GM19035 (cell line): ENCODE measurements around the gene CFAP61.

ENCODE experiments used
- ATAC-seq: cut with Tn5 transposase; IDR thresholded peaks from one replicate; pipeline ENCODE4 v1.9.1; 2021; ENCODE audit not compliant: unreplicated experiment

Gene CFAP61

GRCh38 chr20:20363799-20364592, 311.7 kb downstream of the CFAP61 start:
- ATAC-seq, result no peak

- ATAC-seq, result no peak
Observed at GRCh38 chr20:20364593-20365479, 312.5 kb downstream of the CFAP61 start.

GRCh38 chr20:20365480-20366161, 313.3 kb downstream of the CFAP61 start:
- no peak for ATAC-seq

- ATAC-seq, result no peak
Observed at GRCh38 chr20:20366551-20366875, 314.2 kb downstream of the CFAP61 start.

- no peak for ATAC-seq
Observed at GRCh38 chr20:20366876-20367574, 314.7 kb downstream of the CFAP61 start.

- ATAC-seq, result no peak
Observed at GRCh38 chr20:20367575-20368417, 315.5 kb downstream of the CFAP61 start, which contains the start of gene INSM1. Gene INSM1, plus strand, starts transcription at chr20:20368104. Its CDS starts 164 bp downstream, at chr20:20368268.

- no peak for ATAC-seq
Observed at GRCh38 chr20:20368418-20369249, 316.3 kb downstream of the CFAP61 start.

- ATAC-seq, result no peak
Observed at GRCh38 chr20:20369250-20370093, 317.1 kb downstream of the CFAP61 start.

- ATAC-seq, result no peak
Observed at GRCh38 chr20:20370094-20370575, 317.8 kb downstream of the CFAP61 start.

- ATAC-seq, result no peak
Observed at GRCh38 chr20:20371083-20371482, 318.8 kb downstream of the CFAP61 start.

- no peak for ATAC-seq
Observed at GRCh38 chr20:20371681-20372080, 319.3 kb downstream of the CFAP61 start.

- no peak for ATAC-seq
Observed at GRCh38 chr20:20373091-20373571, 320.8 kb downstream of the CFAP61 start.

- no peak for ATAC-seq
Observed at GRCh38 chr20:20375862-20376261, 323.5 kb downstream of the CFAP61 start.

GRCh38 chr20:20386192-20386591, 333.9 kb downstream of the CFAP61 start:
- ATAC-seq, result no peak

GRCh38 chr20:20390393-20390792, 338.1 kb downstream of the CFAP61 start:
- ATAC-seq, result no peak

- no peak for ATAC-seq
Observed at GRCh38 chr20:20391115-20391514, 338.8 kb downstream of the CFAP61 start.

- ATAC-seq, result no peak
Observed at GRCh38 chr20:20391766-20392165, 339.4 kb downstream of the CFAP61 start.
